GM21723 (cell line): Measurements from ENCODE around the gene INTS13.
A peak's percentile ranks its signal among the peaks of the same experiment; 100 is the strongest.
"Not testable (repeated sequence)": the region's sequence is repeated elsewhere in the genome, so short reads cannot be mapped to it uniquely, and the experiment has no call there.

ENCODE experiments used
- ATAC-seq: cut with Tn5 transposase; IDR thresholded peaks from one replicate; pipeline ENCODE4 v1.9.1; 2021; ENCODE audit warnings: mild to moderate bottlenecking, moderate library complexity; ENCODE audit not compliant: unreplicated experiment

Gene INTS13

GRCh38 chr12:26937863-26938700, at the start of gene INTS13, which contains the start of gene FGFR1OP2:
Gene INTS13, minus strand, starts transcription at chr12:26937981. Its CDS starts 1,178 bp downstream, at chr12:26936803.
Gene FGFR1OP2, plus strand, starts transcription at chr12:26938470. Its CDS starts 15,689 bp downstream, at chr12:26954159.
- peak; percentile 80 for ATAC-seq

GRCh38 chr12:26982866-26983265, 45.1 kb upstream of the INTS13 start:
- no peak for ATAC-seq

GRCh38 chr12:26979733-26980132, 42.0 kb upstream of the INTS13 start:
- ATAC-seq = no peak

- no peak for ATAC-seq
These were observed 41.0 kb upstream of the INTS13 start for GRCh38 chr12:26978801-26979200.

GRCh38 chr12:26976687-26977086, 38.9 kb upstream of the INTS13 start:
- ATAC-seq = no peak

GRCh38 chr12:26971963-26972362, 34.2 kb upstream of the INTS13 start:
- ATAC-seq = peak; percentile 99

GRCh38 chr12:26970136-26970535, 32.4 kb upstream of the INTS13 start:
- ATAC-seq = no peak

- no peak for ATAC-seq
These were observed 29.1 kb upstream of the INTS13 start for GRCh38 chr12:26966842-26967241.

GRCh38 chr12:26963413-26963812, 25.6 kb upstream of the INTS13 start:
- no peak for ATAC-seq

GRCh38 chr12:26961803-26962202, 24.0 kb upstream of the INTS13 start:
- ATAC-seq = no peak

- not testable (repeated sequence) for ATAC-seq
These were observed 23.6 kb upstream of the INTS13 start for GRCh38 chr12:26961391-26961790.

- no peak for ATAC-seq
These were observed 16.2 kb upstream of the INTS13 start for GRCh38 chr12:26954027-26954426.

GRCh38 chr12:26953447-26953846, 15.7 kb upstream of the INTS13 start:
- ATAC-seq = no peak

- ATAC-seq = no peak
These were observed 10.5 kb upstream of the INTS13 start for GRCh38 chr12:26948309-26948708.

- no peak for ATAC-seq
These were observed 3.4 kb upstream of the INTS13 start for GRCh38 chr12:26941215-26941594.

- no peak for ATAC-seq
These were observed 2.9 kb upstream of the INTS13 start for GRCh38 chr12:26940516-26941214.

GRCh38 chr12:26939953-26940352, 2.2 kb upstream of the INTS13 start:
- ATAC-seq = no peak

- ATAC-seq = no peak
These were observed 1.5 kb upstream of the INTS13 start for GRCh38 chr12:26939192-26939832.

GRCh38 chr12:26938701-26939062, 901 bp upstream of the INTS13 start:
- ATAC-seq = peak; percentile 26

GRCh38 chr12:26937443-26937862, 328 bp downstream of the INTS13 start:
- no peak for ATAC-seq

- ATAC-seq = no peak
These were observed 980 bp downstream of the INTS13 start for GRCh38 chr12:26936559-26937442.
